GM21423 (cell line): Measurements from ENCODE around the gene SPOCK1.
"Not testable (repeated sequence)": the region's sequence is repeated elsewhere in the genome, so short reads cannot be mapped to it uniquely, and the experiment has no call there.

Experiments
- ATAC-seq: cut with Tn5 transposase; IDR thresholded peaks from one replicate; pipeline ENCODE4 v1.9.1; 2021; ENCODE audit warnings: mild to moderate bottlenecking, moderate library complexity; ENCODE audit not compliant: unreplicated experiment

Gene SPOCK1

DNA sequence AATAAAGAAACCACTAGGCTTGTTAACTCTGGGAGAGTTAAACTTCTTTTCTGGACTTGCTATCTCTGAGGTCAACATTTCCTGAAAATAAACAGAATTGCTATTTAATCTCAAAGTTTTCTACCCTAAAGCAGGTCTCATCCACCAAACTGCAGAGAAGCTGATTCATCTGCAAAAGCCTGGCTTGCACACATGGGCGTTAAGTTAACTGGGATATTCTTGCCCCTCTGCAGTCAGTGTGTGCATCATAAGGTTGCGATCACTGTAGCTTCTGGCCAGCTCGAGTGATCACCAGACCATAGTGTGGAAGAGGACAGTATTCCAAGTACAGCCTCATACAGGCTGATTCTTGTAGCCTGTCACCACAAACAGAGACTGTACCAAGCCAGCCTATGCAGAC, 99.2 kb downstream of the SPOCK1 start:
- ATAC-seq, result no peak

DNA sequence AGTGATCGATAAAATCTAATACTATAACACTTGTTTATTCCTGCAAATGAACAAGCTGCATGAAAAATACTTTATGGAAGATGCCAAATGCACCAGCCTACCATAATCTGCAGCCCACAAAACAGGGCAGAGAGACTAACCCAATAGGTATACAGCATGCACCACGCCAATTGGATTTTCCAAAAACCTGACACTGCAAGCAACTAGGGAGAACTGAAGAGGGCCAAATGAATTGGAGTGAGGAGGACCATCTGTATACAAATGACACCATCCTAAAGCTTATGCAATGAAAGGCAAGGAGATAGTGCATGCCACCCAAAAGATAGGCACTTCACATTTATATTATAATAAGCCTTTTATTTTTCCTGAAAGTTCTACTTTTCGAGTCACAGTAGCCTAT, 100.4 kb downstream of the SPOCK1 start:
- ATAC-seq, result no peak

DNA sequence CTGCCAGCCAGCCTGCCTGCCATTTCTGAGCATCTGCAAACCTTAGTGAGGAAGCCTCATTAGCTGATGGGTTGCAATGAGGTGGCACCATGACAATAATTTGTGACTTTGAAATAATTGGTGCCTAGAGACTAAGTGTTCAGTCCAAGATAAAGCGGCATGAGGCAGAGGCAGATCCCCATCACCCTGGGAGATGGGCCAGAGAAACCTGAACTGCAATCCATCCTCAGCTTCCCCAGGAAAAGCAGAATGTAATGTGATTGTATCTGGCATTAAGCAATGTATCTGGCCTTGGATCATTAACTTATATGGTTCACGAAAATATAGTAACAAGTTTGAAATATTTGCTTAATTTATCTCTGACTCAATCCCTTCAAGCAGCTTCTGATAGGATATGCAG, 101.0 kb downstream of the SPOCK1 start:
- no peak for ATAC-seq

DNA sequence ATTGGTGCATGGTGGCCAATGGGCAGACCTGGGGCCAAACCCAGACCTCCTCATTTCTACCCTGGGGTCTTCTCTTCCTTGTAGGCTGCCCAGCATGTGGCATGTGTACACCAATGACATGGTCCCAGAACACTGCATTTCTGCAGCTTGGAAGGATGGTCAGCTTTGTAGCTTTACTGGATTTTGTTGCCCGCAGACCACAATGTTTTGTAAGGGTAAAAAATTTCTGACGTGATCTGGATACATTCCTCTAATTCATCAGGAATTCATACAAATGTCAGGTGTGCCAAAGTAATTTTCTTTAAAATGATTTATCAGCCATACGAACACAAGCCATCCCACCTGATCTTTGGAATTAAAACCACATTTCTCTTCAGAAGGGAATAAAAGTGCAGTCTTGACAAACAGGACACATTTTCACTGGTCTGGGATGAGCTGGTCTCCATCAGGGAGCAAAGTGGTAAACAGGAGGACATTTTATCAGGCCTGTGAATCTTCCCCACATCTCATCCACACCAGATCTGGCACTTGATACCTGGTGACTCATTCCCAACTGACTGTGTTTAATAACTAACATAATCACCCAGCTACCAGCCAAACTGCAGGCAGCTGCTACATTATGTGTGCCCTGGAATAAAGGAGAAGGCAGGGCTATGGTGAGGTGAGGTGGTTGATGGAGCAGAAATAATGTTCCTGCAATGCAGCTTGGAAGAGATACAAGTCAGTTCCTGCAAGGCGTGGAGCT, 103.9 kb downstream of the SPOCK1 start:
- no peak for ATAC-seq

DNA sequence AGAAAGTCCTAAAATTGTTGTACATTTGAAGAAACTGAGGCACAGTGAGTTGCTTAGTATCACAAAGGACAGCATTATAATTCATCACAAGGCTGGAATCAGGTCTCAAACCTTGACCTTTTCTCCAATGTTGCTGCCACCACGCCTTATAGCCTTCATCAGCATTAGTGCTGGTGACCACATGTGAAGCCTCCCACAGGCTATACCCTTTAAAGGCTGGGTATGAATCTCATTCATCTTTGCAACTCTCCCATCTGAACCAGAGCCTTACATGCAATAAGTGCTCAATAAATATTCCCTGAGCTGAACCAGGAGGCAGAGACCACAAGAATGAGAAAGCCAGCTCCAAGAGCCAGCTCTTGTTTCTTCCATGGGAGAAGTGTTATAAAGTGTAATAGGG, 104.7 kb downstream of the SPOCK1 start:
- ATAC-seq, result no peak

DNA sequence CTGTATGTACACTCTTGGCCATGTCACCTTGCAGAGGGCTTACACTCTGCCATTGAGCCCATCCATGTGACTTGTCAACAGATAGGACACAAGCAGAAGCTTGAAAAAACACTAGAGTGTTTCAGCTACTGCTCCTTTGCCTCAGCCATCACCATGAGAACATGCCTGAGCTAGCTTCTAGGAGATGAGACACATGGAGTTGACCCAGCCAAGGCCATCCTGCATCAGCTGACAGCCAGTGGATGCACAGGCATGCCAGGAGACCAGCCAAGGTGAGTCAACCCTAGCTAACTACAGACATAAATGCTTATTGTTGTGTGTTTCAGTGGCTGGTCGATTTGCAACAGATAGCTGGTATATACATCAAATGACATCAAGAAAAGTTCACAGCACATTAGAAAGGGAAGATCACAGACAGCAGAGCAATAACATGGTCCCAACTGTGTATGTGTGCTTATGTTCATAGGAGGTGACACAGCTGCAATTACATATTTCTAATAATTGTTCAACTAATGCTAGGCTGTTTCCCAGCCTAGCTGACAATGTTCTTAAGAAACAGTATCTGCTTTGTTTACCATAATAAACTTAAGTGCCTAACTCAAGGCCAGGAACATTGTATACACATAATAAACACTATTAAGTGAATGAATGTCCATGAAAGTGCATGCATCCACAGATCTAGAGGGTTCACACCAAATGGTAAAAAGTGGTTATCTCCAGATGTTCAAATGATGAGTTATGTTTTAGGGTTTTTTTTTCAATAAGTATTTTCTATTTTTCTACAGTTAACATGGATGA, 105.7 kb downstream of the SPOCK1 start:
- ATAC-seq, result no peak

GRCh38 chr5:137392261-137392660, 106.9 kb downstream of the SPOCK1 start:
- ATAC-seq, result no peak

GRCh38 chr5:137391044-137391443, 108.1 kb downstream of the SPOCK1 start:
- not testable (repeated sequence) for ATAC-seq

- ATAC-seq, result no peak
Measured at GRCh38 chr5:137389042-137389441, 110.1 kb downstream of the SPOCK1 start.

DNA sequence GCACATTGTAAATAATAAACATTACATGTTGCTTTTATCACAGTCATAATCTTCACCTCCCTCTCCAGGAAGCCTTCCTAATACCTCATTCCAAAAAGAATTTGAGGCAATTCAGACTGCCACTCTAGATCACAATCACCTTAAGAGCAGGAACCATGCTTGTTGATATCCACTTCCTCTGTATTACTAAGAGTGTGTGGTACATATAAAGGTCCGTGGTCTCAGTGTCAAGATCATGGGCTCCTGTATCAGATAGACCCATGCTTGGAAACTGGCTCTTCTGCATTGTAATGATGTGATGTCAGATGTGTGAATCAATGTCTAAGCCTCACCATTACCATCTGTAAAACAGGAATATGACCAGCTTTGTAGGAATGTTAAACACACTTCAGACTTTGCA, 114.1 kb downstream of the SPOCK1 start:
- ATAC-seq, result no peak

GRCh38 chr5:137383909-137384308, 115.2 kb downstream of the SPOCK1 start:
- no peak for ATAC-seq

- no peak for ATAC-seq
Measured at GRCh38 chr5:137381555-137381954, 117.6 kb downstream of the SPOCK1 start.

DNA sequence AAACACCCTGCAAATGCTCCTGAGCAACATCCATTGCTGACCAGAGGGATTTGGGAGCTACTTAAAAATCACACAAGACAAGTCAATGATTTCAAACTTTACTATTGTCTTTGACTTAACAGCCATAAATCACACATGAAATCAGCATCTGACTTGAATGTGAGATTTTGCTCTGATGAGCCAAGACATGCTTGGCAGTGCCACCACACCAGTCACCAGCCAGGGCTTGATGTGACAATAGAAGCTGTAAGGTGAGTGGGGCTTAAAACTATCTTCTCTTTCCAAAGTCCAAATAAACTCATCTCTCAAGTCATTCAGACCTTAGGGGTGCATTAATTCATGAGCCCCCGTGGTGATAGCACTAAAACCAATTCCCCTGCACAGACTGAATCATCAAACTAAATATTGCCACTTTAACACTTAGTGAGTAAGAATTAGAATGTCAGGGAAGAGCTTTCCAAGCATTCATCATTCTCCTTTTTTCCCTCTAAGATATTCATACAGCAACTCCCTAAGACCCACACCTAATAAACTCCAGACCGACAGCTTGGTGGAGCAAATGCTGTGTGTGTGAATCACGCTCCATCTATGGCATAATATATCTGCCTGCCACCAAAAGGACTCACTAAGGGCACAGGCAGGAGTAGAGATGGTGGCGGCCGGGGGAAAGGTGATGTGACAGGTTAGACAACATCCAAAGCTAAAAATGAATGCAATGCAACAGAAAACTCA, 119.4 kb downstream of the SPOCK1 start:
- ATAC-seq, result no peak

- no peak for ATAC-seq
Measured at GRCh38 chr5:137375741-137376526, 123.2 kb downstream of the SPOCK1 start.

GRCh38 chr5:137374110-137374714, 124.9 kb downstream of the SPOCK1 start:
- ATAC-seq, result no peak

DNA sequence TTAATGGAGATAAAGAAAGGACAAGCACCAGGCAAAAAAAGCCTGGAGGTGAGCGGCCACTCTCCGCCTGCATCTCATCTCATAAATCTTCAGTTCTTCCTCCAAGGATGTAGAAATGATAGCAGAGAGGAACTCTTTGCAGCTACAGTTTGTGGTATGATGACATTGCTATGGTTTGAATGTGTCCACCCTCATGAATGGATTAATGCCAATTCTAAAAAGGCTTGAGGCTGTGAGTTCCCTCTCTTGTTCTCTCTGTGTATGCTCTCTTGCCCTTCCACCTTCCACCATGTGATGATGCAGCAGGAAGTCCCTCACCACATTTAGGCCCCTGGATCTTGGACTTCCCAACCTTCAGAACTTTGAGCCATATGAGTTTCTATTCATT, 126.4 kb downstream of the SPOCK1 start:
- ATAC-seq, result no peak

DNA sequence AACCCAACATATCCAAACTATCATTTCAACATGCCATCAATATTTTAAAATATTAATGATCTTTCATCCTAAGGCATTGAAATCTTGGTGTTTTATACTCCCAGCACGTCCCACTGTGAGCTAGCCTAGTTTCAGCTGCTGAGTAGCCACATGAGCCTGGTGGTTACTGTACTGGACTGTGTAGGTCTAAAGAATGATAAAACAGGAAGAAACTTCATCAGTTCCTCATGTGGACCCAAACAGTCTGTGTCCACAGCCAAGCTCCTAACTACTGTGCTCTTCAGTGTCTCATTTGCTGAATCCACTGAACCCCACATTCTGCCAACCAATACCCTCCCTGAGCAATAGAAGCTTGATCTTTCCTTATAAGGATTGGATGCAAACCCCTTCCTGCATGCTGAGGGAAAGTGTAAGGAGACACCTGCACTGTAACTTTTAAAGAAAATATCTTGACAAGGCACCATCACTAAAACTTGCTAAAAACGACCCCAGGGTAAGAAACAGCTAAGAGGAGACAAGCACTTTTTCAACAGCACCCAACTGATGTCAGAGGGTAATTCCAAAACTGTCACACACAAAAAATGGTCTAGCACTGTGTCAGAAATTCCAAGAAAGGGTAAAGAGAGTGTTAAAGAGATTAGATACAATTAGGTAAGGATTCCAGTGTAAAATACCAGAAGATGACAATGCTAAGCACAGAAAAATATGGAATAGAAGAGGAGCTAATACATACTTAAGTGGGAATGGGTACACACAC, 126.9 kb downstream of the SPOCK1 start:
- ATAC-seq, result no peak

DNA sequence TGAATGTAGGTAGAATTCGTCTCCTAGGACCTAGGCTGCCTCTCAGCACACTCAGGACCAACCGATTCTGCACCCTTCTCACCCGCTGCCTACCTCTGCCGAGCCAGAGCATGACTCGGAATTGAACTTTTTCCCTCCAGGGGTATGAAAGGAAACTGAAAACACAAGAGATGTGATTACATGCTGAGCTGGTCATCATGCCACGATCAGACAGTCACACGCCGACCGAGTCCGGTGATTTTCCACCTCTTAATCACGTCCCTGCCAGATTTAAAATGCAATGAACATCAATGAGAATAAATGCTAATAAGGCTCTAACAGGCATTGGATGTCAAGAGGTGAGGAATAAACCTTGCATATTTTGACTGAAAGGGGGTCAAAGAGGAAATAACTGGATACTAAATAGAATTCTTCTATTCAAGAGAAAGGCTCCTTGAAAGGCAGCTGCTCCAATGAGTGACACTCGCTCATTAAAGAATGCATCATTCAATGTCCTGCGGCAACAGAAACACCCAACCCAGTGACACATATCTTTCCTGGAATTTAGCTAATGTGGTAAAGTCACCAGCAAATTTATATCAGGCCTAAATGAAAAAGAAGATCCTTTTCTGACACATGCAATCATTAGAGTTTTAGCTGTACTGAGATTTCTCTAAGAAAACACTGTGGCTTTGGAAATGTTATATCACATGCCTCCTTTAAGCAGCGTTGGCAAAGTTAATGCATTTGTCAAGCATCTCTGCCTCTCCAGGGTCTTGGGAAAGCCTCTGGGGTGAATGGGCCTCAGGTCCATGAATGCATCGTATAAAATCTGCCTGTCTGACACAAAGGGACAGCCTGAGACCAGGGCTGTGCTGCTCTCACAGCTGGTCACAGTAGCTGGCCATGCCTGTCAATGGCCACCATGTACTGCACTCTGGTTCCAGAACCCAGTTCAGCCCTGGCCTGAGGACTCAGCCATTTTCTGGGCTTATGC, 128.7 kb downstream of the SPOCK1 start:
- ATAC-seq, result no peak

GRCh38 chr5:137368651-137369050, 130.5 kb downstream of the SPOCK1 start:
- no peak for ATAC-seq
